ENCODE measurements around the gene SORCS2.

GRCh38 chr4:7733801-7734650 lies 541.7 kb downstream of the SORCS2 start:
- no peak for TF ChIP-seq CTCF (conservative IDR thresholded peaks at IDR 0.05; ENCODE audit: low read length)
- no peak for TF ChIP-seq EZH2phosphoT487 (IDR thresholded peaks at IDR 0.05; ENCODE audit: borderline replicate concordance, low read depth, low read length)

Data from OCI-LY7 (cell line).